UCSD-AML1 (cell line): ENCODE measurements around the gene MYOM1.

ENCODE experiments used
- DNase-seq: peaks from one replicate; lab custom pipeline; 2025; ENCODE audit not compliant: unreplicated experiment; lab: John Stamatoyannopoulos, UW

Gene MYOM1

GRCh38 chr18:3120356-3120755, 99.4 kb downstream of the MYOM1 start:
- no peak for DNase-seq

- DNase-seq = no peak
Observed at GRCh38 chr18:3119401-3120341, 100.1 kb downstream of the MYOM1 start.

GRCh38 chr18:3118195-3119010, 101.4 kb downstream of the MYOM1 start:
- no peak for DNase-seq

- no peak for DNase-seq
Observed at GRCh38 chr18:3117493-3118192, 102.1 kb downstream of the MYOM1 start.

- DNase-seq = no peak
Observed at GRCh38 chr18:3115447-3116030, 104.2 kb downstream of the MYOM1 start.

GRCh38 chr18:3114451-3114850, 105.3 kb downstream of the MYOM1 start:
- DNase-seq = no peak

- no peak for DNase-seq
Observed at GRCh38 chr18:3114026-3114425, 105.7 kb downstream of the MYOM1 start.

- DNase-seq = no peak
Observed at GRCh38 chr18:3111523-3112240, 108.1 kb downstream of the MYOM1 start.

GRCh38 chr18:3110034-3110752, 109.6 kb downstream of the MYOM1 start:
- no peak for DNase-seq

GRCh38 chr18:3107740-3108151, 112.0 kb downstream of the MYOM1 start:
- DNase-seq = no peak

- DNase-seq = no peak
Observed at GRCh38 chr18:3104190-3105054, 115.3 kb downstream of the MYOM1 start.

- DNase-seq = no peak
Observed at GRCh38 chr18:3103576-3103975, 116.2 kb downstream of the MYOM1 start.

GRCh38 chr18:3102983-3103382, 116.8 kb downstream of the MYOM1 start:
- no peak for DNase-seq

- DNase-seq = no peak
Observed at GRCh38 chr18:3100498-3101132, 119.2 kb downstream of the MYOM1 start.

GRCh38 chr18:3099327-3099726, 120.4 kb downstream of the MYOM1 start:
- no peak for DNase-seq

- no peak for DNase-seq
Observed at GRCh38 chr18:3097082-3097481, 122.7 kb downstream of the MYOM1 start.

- DNase-seq = no peak
Observed at GRCh38 chr18:3095921-3096320, 123.8 kb downstream of the MYOM1 start.

- no peak for DNase-seq
Observed at GRCh38 chr18:3094338-3094684, 125.5 kb downstream of the MYOM1 start.
